ENCODE data around the gene TP63.

Gene TP63

GRCh38 chr3:189721873-189722665, 90.9 kb downstream of the TP63 start:
- DNase-seq (ENCODE audit: low read depth in 1 of 2, low spot score in 1 of 2): no peak
- H3K27me3 ChIP-seq (ENCODE audit: insufficient read depth, poor library complexity, severe bottlenecking): no peaks in the 10 kb centered on the region
- TF ChIP-seq CTCF (IDR thresholded peaks at IDR 0.05; ENCODE audit: insufficient read depth, low read length): no peak
- TF ChIP-seq POLR2AphosphoS5 (IDR thresholded peaks at IDR 0.05; ENCODE audit: low read depth): no peak
- TF ChIP-seq SPI1 (IDR thresholded peaks at IDR 0.05; ENCODE audit: borderline replicate concordance, low read depth): no peak
- TF ChIP-seq GABPA (IDR thresholded peaks at IDR 0.05; ENCODE audit: low read depth): no peak
- TF ChIP-seq REST (IDR thresholded peaks at IDR 0.05; ENCODE audit: insufficient replicate concordance, low read depth): no peak

GRCh38 chr3:189724356-189724755, 93.2 kb downstream of the TP63 start:
- no peak for DNase-seq (ENCODE audit: low read depth in 1 of 2, low spot score in 1 of 2)
- no peak for TF ChIP-seq POLR2AphosphoS5 (IDR thresholded peaks at IDR 0.05; ENCODE audit: low read depth)
- no peak for TF ChIP-seq CTCF (IDR thresholded peaks at IDR 0.05; ENCODE audit: insufficient read depth, low read length)
- TF ChIP-seq SPI1 (IDR thresholded peaks at IDR 0.05; ENCODE audit: borderline replicate concordance, low read depth): no peak
- TF ChIP-seq REST (IDR thresholded peaks at IDR 0.05; ENCODE audit: insufficient replicate concordance, low read depth): no peak
- TF ChIP-seq GABPA (IDR thresholded peaks at IDR 0.05; ENCODE audit: low read depth): no peak
- Histone ChIP-seq H3K4me3 (replicated peaks; ENCODE audit: insufficient read depth, low read length) (no peak overlapping the region), H3K27me3 (ENCODE audit: insufficient read depth, poor library complexity, severe bottlenecking) (no peaks in the 10 kb centered on the region), H3K27ac (replicated peaks) (no peak overlapping the region)

More at GRCh38 chr3:189721873-189722665, 90.9 kb downstream of the TP63 start:
- no peak overlapping the region for H3K27ac ChIP-seq (replicated peaks)
- H3K4me3 ChIP-seq (replicated peaks; ENCODE audit: insufficient read depth, low read length): no peak overlapping the region

- H3K27ac ChIP-seq (replicated peaks): no peak overlapping the region
- no peak overlapping the region for H3K4me3 ChIP-seq (replicated peaks; ENCODE audit: insufficient read depth, low read length)
- no peaks in the 10 kb centered on the region for H3K27me3 ChIP-seq (ENCODE audit: insufficient read depth, poor library complexity, severe bottlenecking)
- TF ChIP-seq REST (IDR thresholded peaks at IDR 0.05; ENCODE audit: insufficient replicate concordance, low read depth) (no peak), POLR2AphosphoS5 (IDR thresholded peaks at IDR 0.05; ENCODE audit: low read depth) (no peak), SPI1 (IDR thresholded peaks at IDR 0.05; ENCODE audit: borderline replicate concordance, low read depth) (no peak), CTCF (IDR thresholded peaks at IDR 0.05; ENCODE audit: insufficient read depth, low read length) (no peak), GABPA (IDR thresholded peaks at IDR 0.05; ENCODE audit: low read depth) (no peak)
- DNase-seq (ENCODE audit: low read depth in 1 of 2, low spot score in 1 of 2): no peak
These were observed 95.1 kb downstream of the TP63 start for GRCh38 chr3:189726277-189726676.
